ENCODE data around the gene ZSWIM8. TPM values are rescaled to one million over a fixed set of nuclear protein-coding genes. Genes with fewer than 3 reads are reported as not detected.

The ZSWIM8 gene
- total and polyA plus RNA-seq, 4 experiments from 2014 or later: 4.5 to 100 (median 58.9) TPM

DNA sequence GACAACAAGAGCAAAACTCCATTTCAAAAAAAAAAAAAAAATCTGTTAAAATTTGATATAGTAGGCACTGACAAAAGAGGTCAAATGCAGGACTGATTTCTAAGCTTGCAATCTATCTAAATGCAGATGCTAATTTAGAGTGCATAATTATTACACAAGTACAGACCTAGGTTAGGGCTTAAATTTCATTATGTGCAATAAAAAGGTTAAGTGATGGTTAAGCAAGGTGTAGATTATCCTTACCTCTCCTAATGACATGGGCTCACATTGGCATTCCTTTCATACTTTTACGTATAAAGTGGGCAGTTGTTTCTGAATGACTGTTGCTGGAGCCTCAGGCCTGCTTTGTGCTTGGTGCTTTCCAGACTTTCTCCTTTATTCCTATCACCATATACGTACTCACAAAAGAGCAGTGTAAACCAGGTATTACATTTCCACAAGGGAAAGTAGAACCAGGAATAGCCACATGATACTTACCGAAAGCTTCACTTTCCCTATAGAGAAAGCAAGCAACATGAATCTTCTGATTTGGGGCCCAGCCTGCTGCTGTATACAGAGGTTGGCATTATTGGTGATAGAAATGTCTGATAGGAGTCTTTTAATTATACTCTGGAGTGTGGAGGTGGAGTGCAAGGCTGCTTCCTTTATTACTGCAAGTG, 5.7 kb upstream of the ZSWIM8 start:
- POLR2A ChIA-PET (ENCODE audit: partially characterized antibody): interaction anchor here (0.6 to 10.8 kb wide), 6 partner anchors 7 to 323 kb away, joined by 3 to 286 read pairs (median 6); a partner anchor contains a TSS
- H3K27ac Mint-ChIP-seq: peak overlapping the region; percentile 25 to 97 (median 76)
- peaks cover 0 to 2% (median 0%) of the 10 kb centered on the region in 8 donors for H3K9me3 Mint-ChIP-seq
- Histone ChIP-seq H3K4me1 (ENCODE audit: insufficient read depth, low read length) (peaks cover 55% of the 10 kb centered on the region), H3K9me3 (ENCODE audit: control insufficient read depth in 1 of 2, low read length in 2 of 2) (no peaks in the 10 kb centered on the region), H3K4me3 (ENCODE audit: low read length in 2 of 2) (no peak overlapping the region), H3K36me3 (ENCODE audit: insufficient read depth, low read length) (peaks cover 27% of the 10 kb centered on the region), H3K27ac (ENCODE audit: low read depth, low read length) (no peak overlapping the region), H3K27me3 (ENCODE audit: insufficient read depth, low read length) (no peaks in the 10 kb centered on the region)
- intact Hi-C loops (cut with micrococcal nuclease): loop anchor here (10.0 kb wide), 3 partner anchors 285 to 1455 kb away; partner anchors contain the start of genes COMTD1, KAT6B and PPP3CB
- H3K4me1 Mint-ChIP-seq: peaks cover 37 to 64% (median 48%) of the 10 kb centered on the region in 4 donors
- DNase-seq: no peak
- H3K27me3 Mint-ChIP-seq: no peaks in the 10 kb centered on the region
- H3K36me3 Mint-ChIP-seq: peaks cover 17 to 34% of the 10 kb centered on the region in 2 donors
- peak overlapping the region; percentile 53 to 100 (median 69) for H3K4me3 Mint-ChIP-seq
- CTCF ChIA-PET (ENCODE audit: partially characterized antibody): interaction anchor here (0.6 to 8.0 kb wide), 3 partner anchors 11 to 685 kb away, joined by 3 to 101 read pairs (median 3); a partner anchor contains a TSS

DNA sequence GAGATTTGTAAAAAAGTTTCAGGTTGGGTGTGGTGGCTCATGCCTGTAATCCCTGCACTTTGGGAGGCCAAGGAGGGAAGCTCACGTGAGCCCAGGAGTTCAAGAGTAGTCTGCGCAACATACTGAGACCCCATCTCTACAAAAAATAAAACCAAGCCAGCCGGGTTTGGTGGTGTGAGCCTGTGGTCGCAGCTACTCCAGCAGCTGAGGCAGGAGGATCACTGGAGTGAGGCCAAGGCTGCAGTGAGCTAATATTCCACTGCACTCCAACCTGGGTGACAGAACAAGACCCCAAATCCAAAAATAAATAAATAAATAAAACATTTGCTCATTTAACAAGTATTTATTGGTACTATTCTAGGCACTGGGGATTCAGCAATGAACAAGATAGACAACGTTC, 5.1 kb upstream of the ZSWIM8 start:
- H3K4me3 ChIP-seq (ENCODE audit: low read length in 2 of 2): no peak overlapping the region
- H3K27me3 ChIP-seq (ENCODE audit: insufficient read depth, low read length): no peaks in the 10 kb centered on the region
- Mint-ChIP-seq H3K27ac (peak overlapping the region; percentile 25 to 99 (median 92)), H3K4me1 (peaks cover 36 to 64% (median 46%) of the 10 kb centered on the region in 4 donors), H3K4me3 (peak overlapping the region; percentile 99 to 100 (median 100)), H3K9me3 (peaks cover 0 to 4% (median 0%) of the 10 kb centered on the region in 8 donors), H3K36me3 (peaks cover 15 to 36% of the 10 kb centered on the region in 2 donors), H3K27me3 (peaks cover 1 to 2% of the 10 kb centered on the region in 2 donors)
- peaks cover 53% of the 10 kb centered on the region for H3K4me1 ChIP-seq (ENCODE audit: insufficient read depth, low read length)
- intact Hi-C loops (cut with micrococcal nuclease): loop anchor here (10.0 kb wide), 2 partner anchors 1044 to 1454 kb away; partner anchors contain the start of genes COMTD1 and KAT6B
- H3K36me3 ChIP-seq (ENCODE audit: insufficient read depth, low read length): peaks cover 22% of the 10 kb centered on the region
- H3K9me3 ChIP-seq (ENCODE audit: control insufficient read depth in 1 of 2, low read length in 2 of 2): no peaks in the 10 kb centered on the region
- H3K27ac ChIP-seq (ENCODE audit: low read depth, low read length): no peak overlapping the region
- DNase-seq: no peak
- POLR2A ChIA-PET (ENCODE audit: partially characterized antibody): interaction anchor here (0.8 to 10.8 kb wide), 7 partner anchors 8 to 99 kb away, joined by 3 to 286 read pairs (median 7); partner anchors contain the start of gene SEC24C
- CTCF ChIA-PET (ENCODE audit: partially characterized antibody): interaction anchor here (8.0 kb wide), 1 partner anchor 12 kb away, joined by 101 read pairs; a partner anchor contains a TSS

DNA sequence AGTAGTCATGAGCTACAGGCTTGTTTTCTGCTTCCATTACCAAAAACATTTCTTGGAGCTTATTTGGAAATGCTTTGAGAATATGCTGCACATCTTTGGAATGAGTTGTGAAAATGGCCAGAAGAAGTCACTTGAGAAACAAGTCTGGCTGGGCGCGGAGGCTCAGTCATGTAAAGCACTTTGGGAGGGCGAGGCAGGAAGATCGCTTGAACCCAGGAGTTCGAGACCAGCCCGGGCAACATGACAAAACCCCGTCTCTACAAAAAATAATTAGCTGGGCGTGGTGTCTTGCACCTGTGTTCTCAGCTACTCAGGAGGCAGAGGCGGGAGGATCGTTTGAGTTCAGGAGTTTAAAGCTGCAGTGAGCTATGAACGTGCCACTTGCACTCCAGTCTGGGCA, 4.4 kb upstream of the ZSWIM8 start:
- Histone ChIP-seq H3K9me3 (ENCODE audit: control insufficient read depth in 1 of 2, low read length in 2 of 2) (no peaks in the 10 kb centered on the region), H3K36me3 (ENCODE audit: insufficient read depth, low read length) (peaks cover 17% of the 10 kb centered on the region), H3K27me3 (ENCODE audit: insufficient read depth, low read length) (no peaks in the 10 kb centered on the region), H3K4me1 (ENCODE audit: insufficient read depth, low read length) (peaks cover 46% of the 10 kb centered on the region), H3K27ac (ENCODE audit: low read depth, low read length) (peak overlapping the region; percentile 90), H3K4me3 (ENCODE audit: low read length in 2 of 2) (peak overlapping the region; percentile 34 to 90)
- POLR2A ChIA-PET (ENCODE audit: partially characterized antibody): interaction anchor here (0.8 to 10.8 kb wide), 9 partner anchors 8 to 98 kb away, joined by 3 to 286 read pairs (median 8); partner anchors contain the start of genes CAMK2G and SEC24C
- Mint-ChIP-seq H3K27ac (peak overlapping the region; percentile 84 to 99 (median 98)), H3K36me3 (peaks cover 8 to 34% of the 10 kb centered on the region in 2 donors), H3K9me3 (peaks cover 0 to 5% (median 0%) of the 10 kb centered on the region in 8 donors), H3K27me3 (peaks cover 2% of the 10 kb centered on the region in 2 donors), H3K4me3 (peak overlapping the region; percentile 99 to 100 (median 100)), H3K4me1 (peaks cover 32 to 62% (median 43%) of the 10 kb centered on the region in 4 donors)
- no peak for DNase-seq
- intact Hi-C loops (cut with micrococcal nuclease): loop anchor here (10.0 kb wide), 2 partner anchors 1044 to 1454 kb away; partner anchors contain the start of genes COMTD1 and KAT6B
- CTCF ChIA-PET (ENCODE audit: partially characterized antibody): interaction anchor here (1.0 to 8.0 kb wide), 4 partner anchors 8 to 99 kb away, joined by 3 to 101 read pairs (median 4); a partner anchor contains a TSS

DNA sequence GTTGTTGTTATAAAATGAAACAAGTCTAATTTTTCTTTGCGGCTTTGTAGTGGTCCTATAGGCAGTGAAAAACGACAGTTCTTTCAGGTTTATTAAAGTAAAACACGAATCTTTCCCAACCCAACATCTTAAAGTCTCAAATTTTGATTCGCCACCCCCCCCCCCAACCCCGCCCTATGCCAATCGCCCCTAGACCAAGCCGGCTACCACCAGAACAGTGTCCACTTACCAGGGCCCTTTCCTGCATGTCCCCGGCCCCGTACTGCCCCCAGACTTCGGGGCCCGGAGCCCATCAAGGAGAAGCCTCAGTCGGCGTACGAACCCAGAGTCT, 3.9 kb upstream of the ZSWIM8 start:
- peaks cover 51% of the 10 kb centered on the region for H3K4me1 ChIP-seq (ENCODE audit: insufficient read depth, low read length)
- H3K36me3 Mint-ChIP-seq: peaks cover 8 to 39% of the 10 kb centered on the region in 2 donors
- H3K9me3 ChIP-seq (ENCODE audit: control insufficient read depth in 1 of 2, low read length in 2 of 2): no peaks in the 10 kb centered on the region
- peak overlapping the region; percentile 99 to 100 (median 100) for H3K4me3 Mint-ChIP-seq
- H3K27ac Mint-ChIP-seq: peak overlapping the region; percentile 97 to 100 (median 99)
- peak overlapping the region; percentile 90 for H3K27ac ChIP-seq (ENCODE audit: low read depth, low read length)
- peaks cover 37 to 67% (median 48%) of the 10 kb centered on the region in 4 donors for H3K4me1 Mint-ChIP-seq
- H3K27me3 ChIP-seq (ENCODE audit: insufficient read depth, low read length): no peaks in the 10 kb centered on the region
- peaks cover 0 to 5% (median 0%) of the 10 kb centered on the region in 8 donors for H3K9me3 Mint-ChIP-seq
- H3K4me3 ChIP-seq (ENCODE audit: low read length in 2 of 2): peak overlapping the region; percentile 79 to 90
- peaks cover 17% of the 10 kb centered on the region for H3K36me3 ChIP-seq (ENCODE audit: insufficient read depth, low read length)
- intact Hi-C loops (cut with micrococcal nuclease): loop anchor here (10.0 kb wide), 2 partner anchors 1043 to 1453 kb away; partner anchors contain the start of genes COMTD1 and KAT6B
- H3K27me3 Mint-ChIP-seq: peaks cover 2% of the 10 kb centered on the region in 2 donors
- no peak for DNase-seq
- ChIA-PET CTCF (ENCODE audit: partially characterized antibody) (interaction anchor here (1.0 to 8.0 kb wide), 6 partner anchors 8 to 98 kb away, joined by 3 to 101 read pairs (median 4); a partner anchor contains a TSS), POLR2A (ENCODE audit: partially characterized antibody) (interaction anchor here (0.9 to 10.8 kb wide), 11 partner anchors 8 to 370 kb away, joined by 3 to 286 read pairs (median 7); partner anchors contain the start of genes CAMK2G and SEC24C)

DNA sequence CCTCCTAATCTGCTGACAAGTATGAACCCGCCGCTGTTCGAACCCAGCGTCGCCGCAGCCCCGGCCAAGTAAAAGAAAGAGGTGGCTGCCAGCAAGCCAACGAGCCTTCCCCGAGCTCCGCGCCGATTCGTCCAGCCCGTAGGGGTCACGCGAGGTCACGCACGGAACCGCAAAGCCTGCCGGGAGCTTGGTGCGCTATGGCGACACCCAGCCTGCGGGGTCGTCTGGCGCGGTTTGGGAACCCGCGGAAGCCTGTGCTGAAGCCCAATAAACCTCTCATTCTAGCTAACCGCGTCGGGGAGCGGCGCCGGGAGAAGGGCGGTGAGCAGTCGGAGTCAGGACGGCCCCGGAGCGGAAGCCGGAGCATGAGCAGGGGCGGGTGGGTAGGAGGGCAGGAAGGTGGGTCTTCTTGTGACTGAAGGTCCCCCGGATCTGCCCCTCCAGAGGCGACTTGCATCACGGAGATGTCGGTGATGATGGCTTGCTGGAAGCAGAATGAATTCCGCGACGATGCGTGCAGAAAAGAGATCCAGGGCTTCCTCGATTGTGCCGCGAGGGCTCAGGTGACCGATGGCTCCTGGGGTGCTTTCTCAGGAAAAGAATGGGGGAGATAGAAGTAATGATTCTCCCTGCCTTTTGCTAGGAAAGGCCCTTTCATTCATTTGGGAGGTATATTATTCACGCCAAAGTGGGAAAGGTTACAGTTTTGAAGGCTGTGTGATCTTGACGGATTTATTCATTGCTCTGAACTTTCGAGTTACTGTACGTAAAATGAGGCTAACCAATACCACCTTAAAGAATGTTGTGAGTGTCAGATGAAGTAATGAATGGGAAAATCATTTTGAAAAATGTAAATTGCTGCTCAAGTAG, 3.3 kb upstream of the ZSWIM8 start, which contains the start of gene CHCHD1:
Gene CHCHD1, plus strand, starts transcription at position 170 of the 870 bp plus-strand sequence. Its CDS starts 28 bp downstream, at position 198.
- CTCF ChIA-PET (ENCODE audit: partially characterized antibody): interaction anchor here (1.0 to 8.0 kb wide), 7 partner anchors 7 to 98 kb away, joined by 3 to 101 read pairs (median 4); a partner anchor contains a TSS
- H3K27ac ChIP-seq (ENCODE audit: low read depth, low read length): peak within 1 kb of the TSS; percentile 90
- H3K4me3 ChIP-seq (ENCODE audit: low read length in 2 of 2): peak within 1 kb of the TSS; percentile 79 to 90

GRCh38 chr10:73782749-73783085, 2.7 kb upstream of the ZSWIM8 start:
- no peak for DNase-seq
- ChIA-PET POLR2A (ENCODE audit: partially characterized antibody) (interaction anchor here (1.3 to 10.8 kb wide), 6 partner anchors 10 to 287 kb away, joined by 4 to 286 read pairs (median 24); partner anchors contain the start of gene SEC24C), CTCF (ENCODE audit: partially characterized antibody) (interaction anchor here (1.1 to 8.0 kb wide), 4 partner anchors 11 to 36 kb away, joined by 3 to 101 read pairs (median 4); a partner anchor contains a TSS)
- Mint-ChIP-seq H3K4me3 (peak overlapping the region; percentile 99 to 100 (median 100)), H3K27ac (peak overlapping the region; percentile 97 to 100 (median 99)), H3K4me1 (peaks cover 37 to 67% (median 54%) of the 10 kb centered on the region in 4 donors), H3K36me3 (peaks cover 5 to 35% of the 10 kb centered on the region in 2 donors), H3K9me3 (peaks cover 0 to 5% (median 0%) of the 10 kb centered on the region in 8 donors), H3K27me3 (peaks cover 2% of the 10 kb centered on the region in 2 donors)
- Histone ChIP-seq H3K36me3 (ENCODE audit: insufficient read depth, low read length) (peaks cover 8% of the 10 kb centered on the region), H3K9me3 (ENCODE audit: control insufficient read depth in 1 of 2, low read length in 2 of 2) (no peaks in the 10 kb centered on the region), H3K27me3 (ENCODE audit: insufficient read depth, low read length) (no peaks in the 10 kb centered on the region), H3K27ac (ENCODE audit: low read depth, low read length) (peak overlapping the region; percentile 90), H3K4me1 (ENCODE audit: insufficient read depth, low read length) (peaks cover 55% of the 10 kb centered on the region), H3K4me3 (ENCODE audit: low read length in 2 of 2) (peak overlapping the region; percentile 79 to 90)
- intact Hi-C loops (cut with micrococcal nuclease): loop anchor here (10.0 kb wide), 2 partner anchors 1042 to 1452 kb away; partner anchors contain the start of genes COMTD1 and KAT6B

More for the DNA sequence above, 3.3 kb upstream of the ZSWIM8 start, which contains the start of gene CHCHD1:
- Mint-ChIP-seq H3K27ac (peak within 1 kb of the TSS; percentile 97 to 100 (median 99)), H3K27me3 (peaks cover 2% of the 10 kb centered on the region in 2 donors), H3K4me3 (peak within 1 kb of the TSS; percentile 99 to 100 (median 100)), H3K9me3 (peaks cover 0 to 5% (median 0%) of the 10 kb centered on the region in 8 donors), H3K36me3 (peaks cover 5 to 38% of the 10 kb centered on the region in 2 donors), H3K4me1 (peaks cover 37 to 67% (median 50%) of the 10 kb centered on the region in 4 donors)
- Histone ChIP-seq H3K9me3 (ENCODE audit: control insufficient read depth in 1 of 2, low read length in 2 of 2) (no peaks in the 10 kb centered on the region), H3K4me1 (ENCODE audit: insufficient read depth, low read length) (peaks cover 52% of the 10 kb centered on the region), H3K36me3 (ENCODE audit: insufficient read depth, low read length) (peaks cover 14% of the 10 kb centered on the region), H3K27me3 (ENCODE audit: insufficient read depth, low read length) (no peaks in the 10 kb centered on the region)
- DNase-seq: peak; percentile 85 to 92 (median 87)
- POLR2A ChIA-PET (ENCODE audit: partially characterized antibody): interaction anchor here (0.9 to 10.8 kb wide), 11 partner anchors 10 to 369 kb away, joined by 3 to 286 read pairs (median 7); partner anchors contain the start of genes CAMK2G and SEC24C
- intact Hi-C loops (cut with micrococcal nuclease): loop anchor here (10.0 kb wide), 2 partner anchors 1043 to 1453 kb away; partner anchors contain the start of genes COMTD1 and KAT6B

Data from CD4-positive, alpha-beta memory T cell (primary cell).